ENCODE measurements around the gene BOLA3. TPM values are rescaled to one million over a fixed set of nuclear protein-coding genes. Genes with fewer than 3 reads are reported as not detected.
A peak's percentile ranks its signal among the peaks of the same experiment; 100 is the strongest.

BOLA3 gene
- total and polyA plus RNA-seq, 10 of the 15 experiments (the other 5 are each of a cell fraction or from before 2014, with no cell fraction given), result 62.6 to 300 (median 134) TPM

GRCh38 chr2:74147727-74148456 is at the start of gene BOLA3 (continued):
- no peak for TF ChIP-seq E4F1 (IDR thresholded peaks at IDR 0.05; ENCODE audit: borderline replicate concordance, partially characterized antibody)
- peak; percentile 55; the same call in 1 of the 2 replicates for TF ChIP-seq CREB1 (IDR thresholded peaks at IDR 0.05; ENCODE audit: low read depth)
- no peak for TF ChIP-seq USF1 (IDR thresholded peaks at IDR 0.05; ENCODE audit: borderline replicate concordance, extremely low read length, insufficient read depth, low read depth, low read length)
- no peak for TF ChIP-seq MTA3 (IDR thresholded peaks at IDR 0.05; ENCODE audit: borderline replicate concordance, low read length)
- no peak for TF ChIP-seq SREBF1 (IDR thresholded peaks at IDR 0.05; ENCODE audit: low read length)
- peak; percentile 84 for TF ChIP-seq TAF1 (IDR thresholded peaks at IDR 0.05; ENCODE audit: borderline replicate concordance, low read depth, low read length)
- TF ChIP-seq ATF7 (IDR thresholded peaks at IDR 0.05; ENCODE audit: low read depth), result no peak
- no peak for TF ChIP-seq RELB (IDR thresholded peaks at IDR 0.05; ENCODE audit: low read depth)
- TF ChIP-seq NFXL1 (IDR thresholded peaks at IDR 0.05; ENCODE audit: borderline replicate concordance), result no peak
- no peak for TF ChIP-seq CREM (IDR thresholded peaks at IDR 0.05; ENCODE audit: low read depth)
- peak; percentile 68; the same call in 1 of the 2 replicates for TF ChIP-seq TBL1XR1 (IDR thresholded peaks at IDR 0.05; ENCODE audit: low read depth, low read length)
- TF ChIP-seq POLR2A (IDR thresholded peaks at IDR 0.05; ENCODE audit: low read depth, low read length), result peak; percentile 89
- TF ChIP-seq CEBPB (IDR thresholded peaks at IDR 0.05; ENCODE audit: borderline replicate concordance in 1 of 2, low read depth in 2 of 2, low read length in 2 of 2), result no peak
- TF ChIP-seq NBN (IDR thresholded peaks at IDR 0.05), result 0 out of 2 replicates have a peak, but pooled peaks have one; percentile 10
- TF ChIP-seq SREBF2 (IDR thresholded peaks at IDR 0.05; ENCODE audit: low read length), result no peak
- no peak for TF ChIP-seq ATF2 (IDR thresholded peaks at IDR 0.05; ENCODE audit: low read length)
- TF ChIP-seq ZNF24 (IDR thresholded peaks at IDR 0.05), result peak; percentile 99
- TF ChIP-seq ZBTB33 (IDR thresholded peaks at IDR 0.05), result no peak
- TF ChIP-seq ZBTB4 (CRISPR knock-in tag; IDR thresholded peaks at IDR 0.05), result no peak
